HepG2 (cell line): ENCODE data around the gene GRK6. TPM values are rescaled to one million over a fixed set of nuclear protein-coding genes. Genes with fewer than 3 reads are reported as not detected.

Experiments
- AGO2 ChIP-seq: fragments of 200-400 bp; formaldehyde crosslinking; optimal IDR thresholded peaks from 2 replicates; pipeline ENCODE3; 2017; ENCODE audit warnings: mild to moderate bottlenecking, low read depth, low read length, moderate library complexity
- GABPA ChIP-seq, 2 experiments: IDR thresholded peaks; 2 replicates each; pipeline ENCODE4 v1.6.1; 2011 to 2016; ENCODE audit warnings: low read depth in 2 of 2, low read length in 1 of 2, missing biosample characterization in 1 of 2, missing genetic modification characterization in 1 of 2
- MAZ ChIP-seq, 2 experiments: sonication (generic) in 1 of 2; formaldehyde crosslinking in 1 of 2; IDR thresholded peaks; 2 replicates each; pipeline versions ENCODE4 v1.5.0 to v1.6.1; 2012 to 2020; ENCODE audit warnings: low read depth in 2 of 2, mild to moderate bottlenecking in 2 of 2, borderline replicate concordance in 1 of 2, improper control_type of control experiment in 1 of 2, low read length in 1 of 2, missing genetic modification reagents in 1 of 2, moderate library complexity in 1 of 2
- NR2F2 ChIP-seq: IDR thresholded peaks from 2 replicates; pipeline ENCODE4 v1.6.1; 2012; ENCODE audit warnings: low read depth, inconsistent platforms, borderline replicate concordance
- RARA ChIP-seq: IDR thresholded peaks from 2 replicates; pipeline ENCODE4 v1.6.1; 2016; ENCODE audit warnings: missing genetic modification reagents, missing compliant biosample characterization
- TCF7 ChIP-seq: sonication (generic); IDR thresholded peaks from 2 replicates; pipeline ENCODE4 v1.6.1; 2016; ENCODE audit warnings: antibody characterized with exemption, low read depth
- ZNF10 ChIP-seq: sonication (generic); formaldehyde crosslinking; IDR thresholded peaks from 2 replicates; pipeline ENCODE4 v1.4.0; 2020; ENCODE audit warnings: mild to moderate bottlenecking, low read depth, missing genetic modification reagents, borderline replicate concordance
- ZNF672 ChIP-seq: sonication (generic); formaldehyde crosslinking; IDR thresholded peaks from 2 replicates; pipeline ENCODE4 v1.8.1; 2022; ENCODE audit warnings: missing genetic modification reagents
- polyA plus RNA-seq, 8 experiments: library from polyadenylated mRNA; depleted of rRNA in 3 of 8; stranded (reverse) in 7 of 8; unstranded in 1 of 8; fragments of >200 nt; fragmentation: Illumina TruSeq in 4 of 8; extraction: Trizol in 4 of 8; gene quantifications; 2 replicates each; pipeline versions ENCODE4 v1.2.1 to v1.2.3, GENCODE V29; 2011 to 2016; ENCODE audit warnings: low read depth in 4 of 8, missing spikeins in 1 of 8, mixed read lengths in 1 of 8; ENCODE audit not compliant: insufficient read depth in 1 of 8
- total RNA-seq, 5 experiments: library from RNA; depleted of rRNA; stranded (reverse); fragments of >200 nt; fragmentation: Illumina TruSeq; extraction: Trizol; gene quantifications; 2 replicates each; pipeline ENCODE4 v1.2.3, GENCODE V29; 2016; ENCODE audit warnings: low read depth in 1 of 5
- TF ChIP-seq, protein P1 (sequence below): sonication (generic); formaldehyde crosslinking; IDR thresholded peaks from 2 replicates; pipeline ENCODE4 v1.4.0; 2020; ENCODE audit warnings: mild to moderate bottlenecking, missing genetic modification reagents
- TF ChIP-seq, protein P2 (sequence below): IDR thresholded peaks from 2 replicates; pipeline ENCODE4 v1.6.1; 2016; ENCODE audit warnings: mild to moderate bottlenecking, missing biosample characterization, missing genetic modification reagents
- TF ChIP-seq, protein P3 (sequence below): fragments of 450-650 bp; IDR thresholded peaks from 2 replicates; pipeline ENCODE4 v1.6.1; 2016
- TF ChIP-seq, protein P4 (sequence below), 2 experiments: sonication (generic) in 1 of 2; formaldehyde crosslinking in 1 of 2; IDR thresholded peaks; 2 replicates each; pipeline versions ENCODE4 v1.4.0 to v1.6.1; 2018 to 2020; ENCODE audit warnings: missing genetic modification reagents in 2 of 2, borderline replicate concordance in 1 of 2, low read depth in 1 of 2, mild to moderate bottlenecking in 1 of 2, missing biosample characterization in 1 of 2
- TF ChIP-seq, protein P5 (sequence below): sonication (generic); IDR thresholded peaks from 2 replicates; pipeline ENCODE4 v1.6.1; 2016; ENCODE audit warnings: low read depth, borderline replicate concordance
- TF ChIP-seq, protein P6 (sequence below): sonication (generic); formaldehyde crosslinking; IDR thresholded peaks from 2 replicates; pipeline ENCODE4; 2020; ENCODE audit warnings: missing genetic modification reagents, mild to moderate bottlenecking, borderline replicate concordance
- TF ChIP-seq, protein P7 (sequence below): sonication (generic); formaldehyde crosslinking; IDR thresholded peaks from 2 replicates; pipeline ENCODE4 v1.5.0; 2020; ENCODE audit warnings: missing genetic modification reagents

The GRK6 gene
- total and polyA plus RNA-seq, 2 of the 13 experiments (the other 11 are each of a cell fraction or from before 2014, with no cell fraction given) = 13.2 to 19.9 TPM

DNA sequence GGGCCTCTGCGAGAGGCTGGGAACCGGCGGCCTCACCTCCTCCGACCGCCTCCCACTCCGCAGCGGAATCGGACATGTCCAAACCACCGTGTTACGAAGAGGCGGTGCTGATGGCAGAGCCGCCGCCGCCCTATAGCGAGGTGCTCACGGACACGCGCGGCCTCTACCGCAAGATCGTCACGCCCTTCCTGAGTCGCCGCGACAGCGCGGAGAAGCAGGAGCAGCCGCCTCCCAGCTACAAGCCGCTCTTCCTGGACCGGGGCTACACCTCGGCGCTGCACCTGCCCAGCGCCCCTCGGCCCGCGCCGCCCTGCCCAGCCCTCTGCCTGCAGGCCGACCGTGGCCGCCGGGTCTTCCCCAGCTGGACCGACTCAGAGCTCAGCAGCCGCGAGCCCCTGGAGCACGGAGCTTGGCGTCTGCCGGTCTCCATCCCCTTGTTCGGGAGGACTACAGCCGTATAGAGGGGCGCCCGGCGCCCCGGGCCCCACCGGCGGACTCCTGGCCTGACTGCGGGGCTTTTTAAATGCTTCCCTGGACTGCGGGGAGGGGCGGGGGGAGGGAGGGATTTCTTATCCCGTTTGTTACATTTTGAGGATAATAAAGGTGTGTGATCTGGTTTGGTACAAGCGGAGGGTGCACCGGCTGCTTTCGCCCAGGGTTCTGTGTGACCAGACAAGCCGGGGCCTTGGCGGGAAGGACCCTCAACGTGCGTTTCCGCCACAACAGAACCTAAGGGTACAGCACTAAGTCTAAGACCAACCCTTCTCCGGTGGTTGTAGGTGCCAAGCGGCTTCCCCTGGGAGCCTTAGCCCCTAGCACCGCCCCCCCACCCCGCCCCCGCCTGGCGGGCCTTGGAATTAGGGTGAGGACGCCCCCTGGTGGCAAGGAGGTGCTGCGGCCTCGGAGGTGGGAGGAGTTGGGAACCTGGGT is 29.4 kb downstream of the GRK6 start (continued):
- TF ChIP-seq GABPA (IDR thresholded peaks at IDR 0.05; ENCODE audit: low read depth, low read length) = no peak
- peak; percentile 42; the same call in 1 of the 2 replicates for TF ChIP-seq GABPA (CRISPR knock-in tag; IDR thresholded peaks at IDR 0.05; ENCODE audit: low read depth)
- TF ChIP-seq TCF7 = no peak
- TF ChIP-seq, protein P1, sequence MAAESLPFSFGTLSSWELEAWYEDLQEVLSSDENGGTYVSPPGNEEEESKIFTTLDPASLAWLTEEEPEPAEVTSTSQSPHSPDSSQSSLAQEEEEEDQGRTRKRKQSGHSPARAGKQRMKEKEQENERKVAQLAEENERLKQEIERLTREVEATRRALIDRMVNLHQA = no peak
- TF ChIP-seq, protein P2, sequence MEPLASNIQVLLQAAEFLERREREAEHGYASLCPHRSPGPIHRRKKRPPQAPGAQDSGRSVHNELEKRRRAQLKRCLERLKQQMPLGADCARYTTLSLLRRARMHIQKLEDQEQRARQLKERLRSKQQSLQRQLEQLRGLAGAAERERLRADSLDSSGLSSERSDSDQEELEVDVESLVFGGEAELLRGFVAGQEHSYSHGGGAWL (CRISPR knock-in tag) = no peak
- TF ChIP-seq, protein P3, sequence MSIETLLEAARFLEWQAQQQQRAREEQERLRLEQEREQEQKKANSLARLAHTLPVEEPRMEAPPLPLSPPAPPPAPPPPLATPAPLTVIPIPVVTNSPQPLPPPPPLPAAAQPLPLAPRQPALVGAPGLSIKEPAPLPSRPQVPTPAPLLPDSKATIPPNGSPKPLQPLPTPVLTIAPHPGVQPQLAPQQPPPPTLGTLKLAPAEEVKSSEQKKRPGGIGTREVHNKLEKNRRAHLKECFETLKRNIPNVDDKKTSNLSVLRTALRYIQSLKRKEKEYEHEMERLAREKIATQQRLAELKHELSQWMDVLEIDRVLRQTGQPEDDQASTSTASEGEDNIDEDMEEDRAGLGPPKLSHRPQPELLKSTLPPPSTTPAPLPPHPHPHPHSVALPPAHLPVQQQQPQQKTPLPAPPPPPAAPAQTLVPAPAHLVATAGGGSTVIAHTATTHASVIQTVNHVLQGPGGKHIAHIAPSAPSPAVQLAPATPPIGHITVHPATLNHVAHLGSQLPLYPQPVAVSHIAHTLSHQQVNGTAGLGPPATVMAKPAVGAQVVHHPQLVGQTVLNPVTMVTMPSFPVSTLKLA = no peak
- TF ChIP-seq NR2F2 = no peak
- peak; percentile 23; the same call in 1 of the 2 replicates for TF ChIP-seq MAZ (IDR thresholded peaks at IDR 0.05; ENCODE audit: borderline replicate concordance, low read depth, low read length)
- TF ChIP-seq MAZ (CRISPR knock-in tag; IDR thresholded peaks at IDR 0.05; ENCODE audit: low read depth) = peak; percentile 63; the same call in 1 of the 2 replicates
- TF ChIP-seq, protein P4, sequence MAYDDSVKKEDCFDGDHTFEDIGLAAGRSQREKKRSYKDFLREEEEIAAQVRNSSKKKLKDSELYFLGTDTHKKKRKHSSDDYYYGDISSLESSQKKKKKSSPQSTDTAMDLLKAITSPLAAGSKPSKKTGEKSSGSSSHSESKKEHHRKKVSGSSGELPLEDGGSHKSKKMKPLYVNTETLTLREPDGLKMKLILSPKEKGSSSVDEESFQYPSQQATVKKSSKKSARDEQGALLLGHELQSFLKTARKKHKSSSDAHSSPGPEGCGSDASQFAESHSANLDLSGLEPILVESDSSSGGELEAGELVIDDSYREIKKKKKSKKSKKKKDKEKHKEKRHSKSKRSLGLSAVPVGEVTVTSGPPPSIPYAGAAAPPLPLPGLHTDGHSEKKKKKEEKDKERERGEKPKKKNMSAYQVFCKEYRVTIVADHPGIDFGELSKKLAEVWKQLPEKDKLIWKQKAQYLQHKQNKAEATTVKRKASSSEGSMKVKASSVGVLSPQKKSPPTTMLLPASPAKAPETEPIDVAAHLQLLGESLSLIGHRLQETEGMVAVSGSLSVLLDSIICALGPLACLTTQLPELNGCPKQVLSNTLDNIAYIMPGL (CRISPR knock-in tag; IDR thresholded peaks at IDR 0.05; ENCODE audit: borderline replicate concordance in 1 of 2, low read depth in 1 of 2) = peak; percentile 68 to 92; a peak in 3 of 4 replicates
- TF ChIP-seq, protein P5, sequence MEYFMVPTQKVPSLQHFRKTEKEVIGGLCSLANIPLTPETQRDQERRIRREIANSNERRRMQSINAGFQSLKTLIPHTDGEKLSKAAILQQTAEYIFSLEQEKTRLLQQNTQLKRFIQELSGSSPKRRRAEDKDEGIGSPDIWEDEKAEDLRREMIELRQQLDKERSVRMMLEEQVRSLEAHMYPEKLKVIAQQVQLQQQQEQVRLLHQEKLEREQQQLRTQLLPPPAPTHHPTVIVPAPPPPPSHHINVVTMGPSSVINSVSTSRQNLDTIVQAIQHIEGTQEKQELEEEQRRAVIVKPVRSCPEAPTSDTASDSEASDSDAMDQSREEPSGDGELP = no peak
- TF ChIP-seq, protein P6, sequence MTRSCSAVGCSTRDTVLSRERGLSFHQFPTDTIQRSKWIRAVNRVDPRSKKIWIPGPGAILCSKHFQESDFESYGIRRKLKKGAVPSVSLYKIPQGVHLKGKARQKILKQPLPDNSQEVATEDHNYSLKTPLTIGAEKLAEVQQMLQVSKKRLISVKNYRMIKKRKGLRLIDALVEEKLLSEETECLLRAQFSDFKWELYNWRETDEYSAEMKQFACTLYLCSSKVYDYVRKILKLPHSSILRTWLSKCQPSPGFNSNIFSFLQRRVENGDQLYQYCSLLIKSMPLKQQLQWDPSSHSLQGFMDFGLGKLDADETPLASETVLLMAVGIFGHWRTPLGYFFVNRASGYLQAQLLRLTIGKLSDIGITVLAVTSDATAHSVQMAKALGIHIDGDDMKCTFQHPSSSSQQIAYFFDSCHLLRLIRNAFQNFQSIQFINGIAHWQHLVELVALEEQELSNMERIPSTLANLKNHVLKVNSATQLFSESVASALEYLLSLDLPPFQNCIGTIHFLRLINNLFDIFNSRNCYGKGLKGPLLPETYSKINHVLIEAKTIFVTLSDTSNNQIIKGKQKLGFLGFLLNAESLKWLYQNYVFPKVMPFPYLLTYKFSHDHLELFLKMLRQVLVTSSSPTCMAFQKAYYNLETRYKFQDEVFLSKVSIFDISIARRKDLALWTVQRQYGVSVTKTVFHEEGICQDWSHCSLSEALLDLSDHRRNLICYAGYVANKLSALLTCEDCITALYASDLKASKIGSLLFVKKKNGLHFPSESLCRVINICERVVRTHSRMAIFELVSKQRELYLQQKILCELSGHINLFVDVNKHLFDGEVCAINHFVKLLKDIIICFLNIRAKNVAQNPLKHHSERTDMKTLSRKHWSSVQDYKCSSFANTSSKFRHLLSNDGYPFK = no peak
- TF ChIP-seq RARA (CRISPR knock-in tag) = no peak
- TF ChIP-seq ZNF10 (CRISPR knock-in tag) = no peak
- TF ChIP-seq ZNF672 (CRISPR knock-in tag) = no peak
- peak; percentile 98 for TF ChIP-seq AGO2
- TF ChIP-seq, protein P7, sequence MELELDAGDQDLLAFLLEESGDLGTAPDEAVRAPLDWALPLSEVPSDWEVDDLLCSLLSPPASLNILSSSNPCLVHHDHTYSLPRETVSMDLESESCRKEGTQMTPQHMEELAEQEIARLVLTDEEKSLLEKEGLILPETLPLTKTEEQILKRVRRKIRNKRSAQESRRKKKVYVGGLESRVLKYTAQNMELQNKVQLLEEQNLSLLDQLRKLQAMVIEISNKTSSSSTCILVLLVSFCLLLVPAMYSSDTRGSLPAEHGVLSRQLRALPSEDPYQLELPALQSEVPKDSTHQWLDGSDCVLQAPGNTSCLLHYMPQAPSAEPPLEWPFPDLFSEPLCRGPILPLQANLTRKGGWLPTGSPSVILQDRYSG (CRISPR knock-in tag) = no peak
